IMR-90 (cell line): ENCODE measurements around the gene BRCA1. TPM values are rescaled to one million over a fixed set of nuclear protein-coding genes. Genes with fewer than 3 reads are reported as not detected.

Experiments
- ATAC-seq: fragments of 200-7000 bp; cut with Tn5 transposase; 2 replicates; pipeline ENCODE4 v1.9.1; 2020; ENCODE audit warnings: low read depth, mild to moderate bottlenecking, moderate library complexity
- BruUV-seq: library from RNA; stranded (reverse); fragments of 400-500 nt; replicated peaks from 2 replicates; lab custom pipeline; 2021; lab: Mats Ljungman, UMichigan
- CTCF ChIA-PET: fragments of 300-600 bp; formaldehyde crosslinking; extraction: SDS; loops from one replicate; lab custom pipeline; 2021; ENCODE audit warnings: antibody characterized with exemption; lab: Yijun Ruan, JAX
- POLR2A ChIA-PET: fragments of 300-600 bp; sonication (Branson Sonifier 250); formaldehyde crosslinking; loops from one replicate; lab custom pipeline; 2022; ENCODE audit warnings: antibody characterized with exemption; ENCODE audit not compliant: unreplicated experiment; lab: Charles Lee
- DNase-seq: peaks from one replicate; pipeline ENCODE4 v3.0.0; 2013
- H2AFZ ChIP-seq: replicated peaks from 2 replicates; pipeline ENCODE3; 2013; ENCODE audit warnings: low read length, mild to moderate bottlenecking; ENCODE audit not compliant: poor library complexity
- H2AK5ac ChIP-seq: 2 replicates; pipeline ENCODE4 v1.6.1; 2013; ENCODE audit warnings: low read depth, low read length, inconsistent platforms
- H2AK9ac ChIP-seq: replicated peaks from 2 replicates; pipeline ENCODE3; 2013; ENCODE audit warnings: mild to moderate bottlenecking, low read depth, low read length, moderate library complexity; ENCODE audit not compliant: poor library complexity
- H2BK120ac ChIP-seq: 2 replicates; pipeline ENCODE4 v1.6.1; 2013; ENCODE audit warnings: low read depth, low read length, inconsistent platforms
- H2BK15ac ChIP-seq: 3 replicates; pipeline ENCODE4 v1.6.1; 2013; ENCODE audit warnings: low read depth, low read length, inconsistent platforms
- H2BK20ac ChIP-seq: 2 replicates; pipeline ENCODE4 v1.6.1; 2013; ENCODE audit warnings: low read depth, mild to moderate bottlenecking, inconsistent platforms, low read length, moderate library complexity
- H2BK5ac ChIP-seq: 2 replicates; pipeline ENCODE4 v1.6.1; 2013; ENCODE audit warnings: mild to moderate bottlenecking, low read depth, low read length, inconsistent platforms; ENCODE audit not compliant: poor library complexity, severe bottlenecking
- H3K14ac ChIP-seq: replicated peaks from 2 replicates; pipeline ENCODE4 v1.6.1; 2013; ENCODE audit warnings: low read depth, low read length, inconsistent platforms
- H3K18ac ChIP-seq: 2 replicates; pipeline ENCODE4 v1.6.1; 2013; ENCODE audit warnings: low read depth, low read length, control low read depth
- H3K23ac ChIP-seq: 2 replicates; pipeline ENCODE4 v1.6.1; 2013; ENCODE audit warnings: low read depth, low read length, inconsistent platforms
- H3K27ac ChIP-seq: 2 replicates; pipeline ENCODE4 v1.5.1; 2013; ENCODE audit warnings: mild to moderate bottlenecking, control low read depth, low read length; ENCODE audit not compliant: insufficient read depth
- H3K27me3 ChIP-seq: 2 replicates; pipeline ENCODE4 v1.6.1; 2013; ENCODE audit warnings: low read length; ENCODE audit not compliant: control insufficient read depth, insufficient read depth
- H3K36me3 ChIP-seq: 2 replicates; pipeline ENCODE4 v1.6.1; 2013; ENCODE audit warnings: low read length, mixed read lengths; ENCODE audit not compliant: control insufficient read depth, insufficient read depth
- H3K4ac ChIP-seq: 2 replicates; pipeline ENCODE4 v1.6.1; 2013; ENCODE audit warnings: low read depth, low read length, inconsistent platforms
- H3K4me1 ChIP-seq: 2 replicates; pipeline ENCODE4 v1.6.1; 2013; ENCODE audit warnings: low read length, mixed read lengths; ENCODE audit not compliant: control insufficient read depth, insufficient read depth
- H3K4me2 ChIP-seq: 2 replicates; pipeline ENCODE4 v1.6.1; 2013; ENCODE audit warnings: low read depth, mild to moderate bottlenecking, control low read depth, low read length, moderate library complexity
- H3K4me3 ChIP-seq: 2 replicates; pipeline ENCODE4 v1.5.1; 2013; ENCODE audit warnings: low read depth, mild to moderate bottlenecking, control low read depth, low read length, moderate library complexity; ENCODE audit not compliant: insufficient read depth
- H3K56ac ChIP-seq: 2 replicates; pipeline ENCODE4 v1.6.1; 2013; ENCODE audit warnings: low read length, inconsistent platforms; ENCODE audit not compliant: insufficient read depth; ENCODE audit errors: extremely low read depth
- H3K79me1 ChIP-seq, 2 experiments: 2 replicates each; pipeline ENCODE4 v1.6.1; 2013; ENCODE audit warnings: low read length in 2 of 2, inconsistent platforms in 1 of 2, low read depth in 1 of 2
- H3K9ac ChIP-seq: 2 replicates; pipeline ENCODE4 v1.6.1; 2013; ENCODE audit warnings: low read depth, low read length, control low read depth
- H3K9me1 ChIP-seq: 2 replicates; pipeline ENCODE4 v1.6.1; 2013; ENCODE audit warnings: low read length, inconsistent platforms; ENCODE audit not compliant: insufficient read depth
- H3K9me3 ChIP-seq: 2 replicates; pipeline ENCODE4 v1.6.1; 2013; ENCODE audit warnings: low read length; ENCODE audit not compliant: control insufficient read depth, insufficient read depth
- H4K20me1 ChIP-seq: 2 replicates; pipeline ENCODE4 v1.6.1; 2013; ENCODE audit warnings: low read length, inconsistent platforms; ENCODE audit not compliant: insufficient read depth
- H4K5ac ChIP-seq: 2 replicates; pipeline ENCODE4 v1.6.1; 2013; ENCODE audit warnings: mild to moderate bottlenecking, low read depth, low read length, control low read depth
- H4K8ac ChIP-seq, 2 experiments: 2 replicates each; pipeline ENCODE4 v1.6.1; 2013; ENCODE audit warnings: low read depth in 2 of 2, low read length in 2 of 2, control low read depth in 1 of 2, inconsistent platforms in 1 of 2
- H4K91ac ChIP-seq: 2 replicates; pipeline ENCODE4 v1.6.1; 2013; ENCODE audit warnings: low read depth, low read length, inconsistent platforms; ENCODE audit not compliant: insufficient read depth
- CEBPB ChIP-seq: IDR thresholded peaks from 2 replicates; pipeline ENCODE4 v1.6.1; 2012; ENCODE audit warnings: low read depth, low read length, improper control_type of control experiment
- CHD1 ChIP-seq: IDR thresholded peaks from 2 replicates; pipeline ENCODE4 v1.6.1; 2012; ENCODE audit warnings: low read depth, low read length, improper control_type of control experiment
- CTCF ChIP-seq: conservative IDR thresholded peaks from 2 replicates; pipeline ENCODE4 v1.5.1; 2012; ENCODE audit warnings: mild to moderate bottlenecking, low read depth, low read length, improper control_type of control experiment
- FOS ChIP-seq: fragments of 150-350 bp; IDR thresholded peaks from 2 replicates; pipeline ENCODE4 v1.6.1; 2016; ENCODE audit warnings: low read depth, low read length
- MAFK ChIP-seq: IDR thresholded peaks from 2 replicates; pipeline ENCODE4 v1.6.1; 2012; ENCODE audit warnings: low read depth, low read length, improper control_type of control experiment
- MAZ ChIP-seq: IDR thresholded peaks from 2 replicates; pipeline ENCODE4 v1.6.1; 2012; ENCODE audit warnings: low read depth, mild to moderate bottlenecking, low read length, improper control_type of control experiment, moderate library complexity, borderline replicate concordance
- MXI1 ChIP-seq: IDR thresholded peaks from 2 replicates; pipeline ENCODE4 v1.6.1; 2012; ENCODE audit warnings: low read depth, mild to moderate bottlenecking, low read length, moderate library complexity, borderline replicate concordance
- NFE2L2 ChIP-seq: fragments of 150-350 bp; IDR thresholded peaks from 2 replicates; pipeline ENCODE4 v1.6.1; 2016; ENCODE audit warnings: low read depth, mild to moderate bottlenecking, low read length
- POLR2A ChIP-seq: IDR thresholded peaks from 2 replicates; pipeline ENCODE4 v1.6.1; 2012; ENCODE audit warnings: mild to moderate bottlenecking, low read depth, low read length
- RAD21 ChIP-seq: IDR thresholded peaks from 2 replicates; pipeline ENCODE4 v1.6.1; 2012; ENCODE audit warnings: low read length, improper control_type of control experiment
- RCOR1 ChIP-seq: IDR thresholded peaks from 2 replicates; pipeline ENCODE4 v1.6.1; 2012; ENCODE audit warnings: mild to moderate bottlenecking, low read length, improper control_type of control experiment; ENCODE audit not compliant: insufficient replicate concordance
- RFX5 ChIP-seq: IDR thresholded peaks from 2 replicates; pipeline ENCODE4 v1.8.0; 2012; ENCODE audit warnings: low read depth, mild to moderate bottlenecking, low read length, moderate library complexity
- SMC3 ChIP-seq: fragments of 150-350 bp; IDR thresholded peaks from 2 replicates; pipeline ENCODE4 v1.6.1; 2016; ENCODE audit warnings: low read depth, mild to moderate bottlenecking, antibody characterized with exemption, low read length, moderate library complexity
- USF2 ChIP-seq: fragments of 150-350 bp; IDR thresholded peaks from 2 replicates; pipeline ENCODE4 v1.6.1; 2017; ENCODE audit warnings: mild to moderate bottlenecking, antibody characterized with exemption, low read length, low read depth
- WGBS, 2 experiments: methylation state at CpG; one replicate each; pipeline versions ENCODE4 v1.1.5 to v1.1.7; 2013; ENCODE audit warnings: missing lambda C conversion rate in 2 of 2; ENCODE audit not compliant: insufficient read length in 1 of 2; ENCODE audit errors: extremely low coverage in 2 of 2; 5-methylcytosine and 5-hydroxymethylcytosine counted together
- dilution Hi-C: fragments of 300-500 bp; cut with HindIII; formaldehyde crosslinking; loops from one replicate; pipeline ENCODE4 v1.14.3; 2018; ENCODE audit warnings: low sequenced_read_pairs; ENCODE audit not compliant: unreplicated experiment
- in situ Hi-C: fragments of 300-500 bp; cut with MboI; formaldehyde crosslinking; loops from 3 replicates; pipeline ENCODE4 v1.14.3; 2019; ENCODE audit warnings: low sequenced_read_pairs, inconsistent platforms, mixed read lengths
- intact Hi-C: fragments of 100-400 bp; cut with micrococcal nuclease; formaldehyde crosslinking; loops from 2 replicates; pipeline ENCODE4 v1.10.0; 2022
- polyA plus RNA-seq, 3 experiments: library from polyadenylated mRNA; depleted of rRNA; stranded (reverse); fragments of >200 nt; gene quantifications; 2 replicates each; pipeline ENCODE4 v1.2.3, GENCODE V29; 2012; ENCODE audit warnings: low replicate concordance in 1 of 3
- total RNA-seq: library from RNA; depleted of rRNA; stranded (reverse); fragments of >200 nt; gene quantifications from 2 replicates; pipeline ENCODE4 v1.2.3, GENCODE V29; 2012

The BRCA1 gene
- total and polyA plus RNA-seq, 2 of the 4 experiments (the other 2 are of a cell fraction): 8.3 to 17.7 TPM

GRCh38 chr17:43024407-43025289 is 100.5 kb downstream of the BRCA1 start, which contains the start of gene RND2:
RND2 (plus strand) TSS chr17:43025231; CDS start chr17:43025348, 117 bp downstream.
- Histone ChIP-seq H2AFZ (peak within 1 kb of the TSS; percentile 99), H3K36me3 (peaks cover 5% of the 10 kb centered on the region; the same call in 1 of the 2 replicates), H2BK5ac (no peak within 1 kb of the TSS), H3K4me3 (peak within 1 kb of the TSS; percentile 48), H3K79me1 (peaks cover 7 to 22% of the 10 kb centered on the region in 2 experiments; a peak in 3 of 4 replicates), H2BK20ac (no peak within 1 kb of the TSS), H3K4ac (peak within 1 kb of the TSS; percentile 46), H3K18ac (no peak within 1 kb of the TSS), H4K20me1 (0 out of 2 replicates have a peak, but pooled peaks cover 2% of the 10 kb centered on the region), H3K56ac (no peak within 1 kb of the TSS), H3K23ac (peak within 1 kb of the TSS; percentile 28; the same call in 1 of the 2 replicates), H2AK9ac (peak within 1 kb of the TSS; percentile 96), H3K27me3 (peaks cover 4% of the 10 kb centered on the region; the same call in 1 of the 2 replicates), H3K14ac (no peak within 1 kb of the TSS), H3K4me1 (peaks cover 8% of the 10 kb centered on the region), H4K91ac (peak within 1 kb of the TSS; percentile 45; the same call in 1 of the 2 replicates), H3K9me1 (peaks cover 6% of the 10 kb centered on the region), H3K27ac (no peak within 1 kb of the TSS), H3K9me3 (no peaks in the 10 kb centered on the region), H4K5ac (0 out of 2 replicates have a peak within 1 kb of the TSS, but pooled peaks have one; percentile 1), H2BK15ac (no peak within 1 kb of the TSS), H4K8ac (peak within 1 kb of the TSS in 1 of 2 experiments; percentile 73; a peak in 1 of 4 replicates), H3K9ac (peak within 1 kb of the TSS; percentile 17; the same call in 1 of the 2 replicates), H3K4me2 (peak within 1 kb of the TSS; percentile 92), H2AK5ac (no peak within 1 kb of the TSS), H2BK120ac (no peak within 1 kb of the TSS)
- in situ Hi-C loops: loop anchor here (5.0 kb wide), 1 partner anchor 148 kb away; the partner anchor contains the start of gene NBR1
- ATAC-seq (peak; percentile 73), DNase-seq (peak; percentile 96)
- no TSS peak for BruUV-seq
- dilution Hi-C loops: no loop called here
- ChIA-PET CTCF (interaction anchor here (0.5 to 1.6 kb wide), 9 partner anchors 18 to 164 kb away, joined by 3 to 15 read pairs (median 4); partner anchors contain the start of gene BRCA1), POLR2A (interaction anchor here (1.0 to 1.2 kb wide), 2 partner anchors 147 to 291 kb away, joined by 3 to 4 read pairs; no protein-coding TSS in a partner anchor)
- intact Hi-C loops: loop anchor here (1.0 kb wide), 1 partner anchor 147 kb away; the partner anchor contains the start of gene NBR1
- WGBS, 2 experiments: 4% methylated on average over 24 of the region's 61 CpGs; no CpG with 5 or more reads in 1 of the 2 experiments
- TF ChIP-seq SMC3 (peak; percentile 96), RAD21 (peak; percentile 91), CEBPB (peak; percentile 49), MXI1 (peak; percentile 99), MAFK (no peak), RFX5 (no peak), FOS (no peak), POLR2A (0 out of 2 replicates have a peak, but pooled peaks have one; percentile 40), CTCF (peak; percentile 96), CHD1 (no peak), USF2 (no peak), MAZ (no peak), RCOR1 (no peak), NFE2L2 (no peak)
